ENCODE measurements around the gene SPDYC. TPM values are rescaled to one million over a fixed set of nuclear protein-coding genes. Genes with fewer than 3 reads are reported as not detected.
A peak's percentile ranks its signal among the peaks of the same experiment; 100 is the strongest.

Gene SPDYC
- total RNA-seq, 2 experiments from 2014 or later, result not detected

DNA sequence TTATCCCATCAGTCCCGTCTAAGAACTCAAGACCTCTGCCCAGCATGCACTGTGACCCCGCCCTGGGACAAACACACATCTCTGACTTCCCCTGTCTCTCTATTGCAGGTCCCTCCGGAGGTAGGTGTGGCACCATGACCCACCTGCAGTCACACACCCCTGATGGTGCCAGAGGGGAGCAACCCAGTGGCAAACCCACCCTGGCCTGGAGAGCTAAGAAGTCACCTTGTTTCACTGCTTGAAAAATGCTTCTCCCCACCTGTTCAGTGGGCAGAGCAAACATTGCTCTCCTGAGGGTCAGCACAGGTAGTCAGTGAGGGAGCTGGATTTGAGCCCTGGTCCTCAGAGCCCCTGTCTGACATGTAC, 35.6 kb downstream of the SPDYC start:
- ChIA-PET CTCF (interaction anchor here (0.6 to 2.4 kb wide), 10 partner anchors 8 to 312 kb away, joined by 3 to 17 read pairs (median 4); partner anchors contain the start of gene CDC42EP2), POLR2A (interaction anchor here (1.0 to 1.3 kb wide), 2 partner anchors 9 to 111 kb away, joined by 3 to 4 read pairs; no protein-coding TSS in a partner anchor)
- Mint-ChIP-seq H3K27me3 (no peaks in the 10 kb centered on the region), H3K4me1 (peaks cover 7% of the 10 kb centered on the region), H3K36me3 (ENCODE audit: low read depth) (peaks cover 38% of the 10 kb centered on the region), H3K4me3 (no peak overlapping the region), H3K9me3 (no peaks in the 10 kb centered on the region), H3K27ac (no peak overlapping the region)
- no peak for DNase-seq

DNA sequence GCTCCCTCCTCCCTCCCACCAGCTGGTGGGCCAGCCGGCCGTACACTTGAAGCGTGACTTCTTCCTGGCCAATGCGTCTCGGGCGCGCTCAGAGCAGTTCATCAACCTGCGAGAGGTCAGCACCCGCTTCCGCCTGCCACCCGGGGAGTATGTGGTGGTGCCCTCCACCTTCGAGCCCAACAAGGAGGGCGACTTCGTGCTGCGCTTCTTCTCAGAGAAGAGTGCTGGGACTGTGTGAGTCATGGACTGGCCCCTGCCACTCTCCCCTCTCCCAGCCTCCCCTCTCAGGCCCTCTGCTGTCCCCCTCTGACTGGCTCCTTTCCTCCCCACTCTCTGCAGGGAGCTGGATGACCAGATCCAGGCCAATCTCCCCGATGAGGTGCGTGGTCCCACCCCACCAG, 36.4 kb downstream of the SPDYC start:
- Mint-ChIP-seq H3K4me3 (no peak overlapping the region), H3K27me3 (no peaks in the 10 kb centered on the region), H3K4me1 (peaks cover 7% of the 10 kb centered on the region), H3K9me3 (no peaks in the 10 kb centered on the region), H3K36me3 (ENCODE audit: low read depth) (peaks cover 43% of the 10 kb centered on the region), H3K27ac (no peak overlapping the region)
- POLR2A ChIA-PET, result no interaction called here
- CTCF ChIA-PET, result interaction anchor here (1.4 to 2.4 kb wide), 2 partner anchors 13 to 109 kb away, joined by 3 to 17 read pairs; partner anchors contain the start of gene CDC42EP2
- DNase-seq, result no peak

DNA sequence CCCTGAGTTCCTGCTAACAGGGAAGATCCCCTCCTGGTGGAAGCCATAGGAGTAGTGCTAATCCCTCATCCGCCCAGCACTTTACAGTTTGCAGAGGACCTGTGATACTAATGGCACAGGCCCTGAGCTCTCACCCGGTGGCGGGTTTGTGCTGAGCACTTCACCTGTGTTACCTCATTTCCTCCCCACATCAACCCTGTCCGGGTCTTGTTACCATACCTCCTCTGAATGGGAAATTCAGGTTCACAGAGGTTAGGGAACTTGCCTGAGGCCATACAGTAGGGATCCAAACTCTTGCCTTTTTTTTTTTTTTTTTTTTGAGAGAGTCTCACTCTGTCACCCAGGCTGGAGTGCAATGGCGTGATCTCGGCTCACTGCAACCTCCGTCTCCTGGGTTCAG, 36.9 kb downstream of the SPDYC start:
- no peaks in the 10 kb centered on the region for H3K27me3 Mint-ChIP-seq
- H3K27ac Mint-ChIP-seq, result no peak overlapping the region
- no peaks in the 10 kb centered on the region for H3K9me3 Mint-ChIP-seq
- peaks cover 7% of the 10 kb centered on the region for H3K4me1 Mint-ChIP-seq
- no peak overlapping the region for H3K4me3 Mint-ChIP-seq
- DNase-seq, result no peak
- peaks cover 43% of the 10 kb centered on the region for H3K36me3 Mint-ChIP-seq (ENCODE audit: low read depth)
- POLR2A ChIA-PET, result no interaction called here
- CTCF ChIA-PET, result interaction anchor here (1.4 to 2.4 kb wide), 2 partner anchors 13 to 109 kb away, joined by 3 to 17 read pairs; partner anchors contain the start of gene CDC42EP2

DNA sequence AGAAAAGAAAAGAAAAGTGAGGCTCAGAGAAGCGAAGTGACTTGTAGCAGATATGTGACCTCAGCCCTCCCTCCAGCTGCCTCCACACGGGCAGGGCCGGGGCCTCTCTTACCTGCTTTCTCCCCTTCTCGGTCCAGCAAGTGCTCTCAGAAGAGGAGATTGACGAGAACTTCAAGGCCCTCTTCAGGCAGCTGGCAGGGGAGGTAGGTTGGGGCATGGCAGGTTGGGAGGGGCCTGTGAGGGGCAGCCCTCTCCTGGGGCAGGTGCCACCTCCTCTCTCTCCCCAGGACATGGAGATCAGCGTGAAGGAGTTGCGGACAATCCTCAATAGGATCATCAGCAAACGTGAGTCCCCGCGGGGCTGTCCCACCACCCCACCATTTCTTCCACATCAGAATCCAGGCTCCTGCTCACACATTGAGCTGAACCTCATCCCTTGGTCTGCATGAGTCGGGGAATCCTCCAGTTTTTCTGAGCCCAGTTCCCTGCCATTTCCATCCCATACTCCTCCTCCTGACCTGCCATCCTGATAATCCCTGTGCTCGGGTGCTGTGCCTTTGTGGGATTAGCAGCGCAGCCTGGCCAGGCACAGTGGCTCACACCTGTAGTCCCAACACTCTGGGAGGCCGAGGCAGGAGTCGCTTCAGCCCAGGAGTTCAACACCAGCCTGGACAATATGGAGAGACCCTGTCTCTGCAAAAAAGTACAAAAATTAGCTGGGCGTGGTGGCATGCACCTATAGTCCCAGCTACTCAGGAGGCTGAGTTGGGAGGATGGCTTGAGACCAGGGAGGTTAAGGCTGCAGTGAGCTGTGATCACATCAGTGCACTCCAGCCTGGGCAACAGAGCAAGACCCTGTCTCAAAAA, 38.1 kb downstream of the SPDYC start:
- peaks cover 46% of the 10 kb centered on the region for H3K36me3 Mint-ChIP-seq (ENCODE audit: low read depth)
- DNase-seq, result no peak

DNA sequence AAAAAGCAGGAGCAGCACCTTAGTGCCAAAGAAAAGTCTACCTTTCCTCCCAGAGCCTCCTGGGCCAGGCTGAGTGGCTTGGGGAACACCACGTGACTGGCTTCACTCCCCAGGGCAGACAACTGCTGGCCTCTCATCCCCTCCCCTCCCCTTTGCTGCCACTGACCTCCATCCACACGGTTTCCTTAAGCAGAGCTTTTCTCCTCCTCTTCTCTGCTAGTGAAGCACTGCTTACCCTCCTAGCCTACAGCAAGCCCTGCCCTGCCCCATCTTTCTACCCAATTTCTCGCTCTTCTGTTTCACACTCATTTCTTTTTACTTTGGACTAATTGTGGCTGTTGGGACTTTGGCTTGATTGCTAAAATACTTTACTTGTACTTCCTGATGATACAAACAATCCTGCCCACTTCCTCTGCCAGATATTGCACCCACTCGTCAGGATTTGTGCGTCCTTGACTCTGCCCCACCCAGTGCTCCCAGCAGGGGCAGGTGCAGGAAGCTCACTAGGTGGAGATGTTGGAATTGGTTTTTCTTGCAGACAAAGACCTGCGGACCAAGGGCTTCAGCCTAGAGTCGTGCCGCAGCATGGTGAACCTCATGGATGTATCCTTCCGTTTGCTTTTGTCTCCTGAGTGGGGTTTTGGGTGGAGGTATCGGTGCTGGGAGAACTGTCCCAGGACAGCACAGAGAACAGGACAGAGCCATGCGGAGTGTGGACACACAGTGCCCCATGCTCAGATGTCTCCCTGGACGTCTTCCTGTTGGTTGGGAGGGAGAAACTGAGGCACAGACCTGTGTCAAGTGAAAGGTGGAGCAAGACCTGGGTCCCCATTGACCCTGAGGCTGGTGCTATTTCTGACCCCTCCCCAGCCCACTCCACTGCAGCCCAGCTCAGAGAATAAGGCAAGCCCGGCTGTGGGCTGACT, 39.0 kb downstream of the SPDYC start:
- POLR2A ChIA-PET, result no interaction called here
- peaks cover 46% of the 10 kb centered on the region for H3K36me3 Mint-ChIP-seq (ENCODE audit: low read depth)
- peak overlapping the region; percentile 17 for H3K27ac Mint-ChIP-seq

More for the DNA sequence above, 38.1 kb downstream of the SPDYC start:
- POLR2A ChIA-PET, result no interaction called here
- Mint-ChIP-seq H3K4me1 (peaks cover 11% of the 10 kb centered on the region), H3K27ac (no peak overlapping the region), H3K9me3 (no peaks in the 10 kb centered on the region), H3K27me3 (no peaks in the 10 kb centered on the region), H3K4me3 (no peak overlapping the region)
- CTCF ChIA-PET, result no interaction called here

DNA sequence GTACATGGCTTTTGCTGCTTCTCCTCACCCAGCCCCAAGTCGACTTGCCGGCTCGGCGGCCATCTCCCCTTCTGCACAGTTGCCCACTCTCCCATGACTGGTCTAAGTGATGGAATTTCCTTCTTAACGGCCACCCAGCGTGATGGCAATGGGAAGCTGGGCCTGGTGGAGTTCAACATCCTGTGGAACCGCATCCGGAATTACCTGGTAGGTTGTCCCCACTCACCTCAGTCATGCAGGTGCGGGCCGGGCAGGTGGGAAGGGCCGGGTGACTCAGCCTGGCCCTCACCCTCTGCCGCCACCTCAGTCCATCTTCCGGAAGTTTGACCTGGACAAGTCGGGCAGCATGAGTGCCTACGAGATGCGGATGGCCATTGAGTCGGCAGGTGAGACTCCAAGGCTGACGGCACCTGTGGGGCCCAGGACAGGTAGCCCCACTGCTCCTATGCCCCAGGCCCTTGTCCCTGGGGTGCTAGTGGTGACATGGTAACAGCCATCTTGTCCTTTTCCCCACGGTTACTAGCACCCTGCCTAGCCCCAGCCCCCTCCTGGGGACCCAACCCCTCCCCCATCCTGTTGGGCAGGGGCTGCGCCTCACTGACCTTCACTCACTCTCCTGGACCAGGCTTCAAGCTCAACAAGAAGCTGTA, 39.8 kb downstream of the SPDYC start:
- H3K36me3 Mint-ChIP-seq (ENCODE audit: low read depth), result peaks cover 40% of the 10 kb centered on the region
- H3K4me3 Mint-ChIP-seq, result no peak overlapping the region
- CTCF ChIA-PET, result interaction anchor here (0.6 to 1.1 kb wide), 2 partner anchors 98 to 178 kb away, joined by 3 read pairs; partner anchors contain the start of gene TM7SF2
- H3K27me3 Mint-ChIP-seq, result no peaks in the 10 kb centered on the region
- H3K4me1 Mint-ChIP-seq, result peaks cover 25% of the 10 kb centered on the region
- POLR2A ChIA-PET, result interaction anchor here (0.8 kb wide), 1 partner anchor 53 kb away, joined by 3 read pairs; no protein-coding TSS in a partner anchor
- H3K27ac Mint-ChIP-seq, result no peak overlapping the region
- no peak for DNase-seq
- H3K9me3 Mint-ChIP-seq, result no peaks in the 10 kb centered on the region

More for the DNA sequence above, 39.0 kb downstream of the SPDYC start:
- Mint-ChIP-seq H3K4me3 (no peak overlapping the region), H3K27me3 (no peaks in the 10 kb centered on the region), H3K4me1 (peaks cover 19% of the 10 kb centered on the region), H3K9me3 (no peaks in the 10 kb centered on the region)
- no peak for DNase-seq
- CTCF ChIA-PET, result interaction anchor here (0.6 kb wide), 1 partner anchor 97 kb away, joined by 3 read pairs; the partner anchor contains the start of gene TM7SF2

DNA sequence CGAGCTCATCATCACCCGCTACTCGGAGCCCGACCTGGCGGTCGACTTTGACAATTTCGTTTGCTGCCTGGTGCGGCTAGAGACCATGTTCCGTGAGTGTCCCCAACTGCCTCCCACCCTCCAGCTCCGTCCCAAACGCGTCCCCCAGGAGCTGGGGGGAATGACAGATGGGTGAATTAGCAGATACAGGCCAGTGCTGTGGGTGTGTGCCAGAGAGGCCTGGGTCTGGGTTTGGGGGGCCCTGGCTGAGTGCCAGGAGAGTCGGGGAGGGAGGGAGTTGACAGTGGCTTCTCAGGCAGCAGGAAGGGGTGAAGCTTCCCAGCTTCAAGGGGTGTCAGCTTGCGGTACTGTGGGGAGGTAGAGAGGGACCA, 40.3 kb downstream of the SPDYC start:
- Mint-ChIP-seq H3K9me3 (no peaks in the 10 kb centered on the region), H3K4me3 (no peak overlapping the region), H3K27ac (no peak overlapping the region), H3K4me1 (peaks cover 25% of the 10 kb centered on the region), H3K27me3 (no peaks in the 10 kb centered on the region), H3K36me3 (ENCODE audit: low read depth) (peaks cover 37% of the 10 kb centered on the region)
- DNase-seq, result no peak
- POLR2A ChIA-PET, result interaction anchor here (0.8 kb wide), 1 partner anchor 52 kb away, joined by 3 read pairs; no protein-coding TSS in a partner anchor
- CTCF ChIA-PET, result interaction anchor here (1.1 kb wide), 1 partner anchor 178 kb away, joined by 3 read pairs; no protein-coding TSS in a partner anchor

DNA sequence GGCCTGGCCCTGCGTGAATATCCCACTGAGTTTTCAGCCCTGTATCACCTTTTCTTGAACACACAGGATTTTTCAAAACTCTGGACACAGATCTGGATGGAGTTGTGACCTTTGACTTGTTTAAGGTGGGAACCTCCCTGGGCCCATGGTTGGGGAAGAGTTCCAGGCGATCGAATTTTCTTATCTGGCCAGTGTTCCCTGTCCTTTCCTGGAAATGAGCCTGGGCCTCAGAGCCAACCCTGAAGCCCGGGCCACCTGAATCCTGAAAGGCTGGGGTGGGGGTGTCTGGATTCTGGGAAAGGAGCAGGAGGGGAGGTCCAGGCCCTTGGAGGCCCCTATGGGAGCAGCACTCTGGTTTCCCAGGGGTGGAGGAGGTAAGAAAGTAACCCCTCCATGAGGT, 40.7 kb downstream of the SPDYC start:
- Mint-ChIP-seq H3K27ac (no peak overlapping the region), H3K4me3 (no peak overlapping the region), H3K27me3 (no peaks in the 10 kb centered on the region), H3K9me3 (no peaks in the 10 kb centered on the region), H3K4me1 (peaks cover 27% of the 10 kb centered on the region), H3K36me3 (ENCODE audit: low read depth) (peaks cover 33% of the 10 kb centered on the region)
- no peak for DNase-seq
- ChIA-PET CTCF (interaction anchor here (1.1 kb wide), 1 partner anchor 178 kb away, joined by 3 read pairs; no protein-coding TSS in a partner anchor), POLR2A (no interaction called here)

DNA sequence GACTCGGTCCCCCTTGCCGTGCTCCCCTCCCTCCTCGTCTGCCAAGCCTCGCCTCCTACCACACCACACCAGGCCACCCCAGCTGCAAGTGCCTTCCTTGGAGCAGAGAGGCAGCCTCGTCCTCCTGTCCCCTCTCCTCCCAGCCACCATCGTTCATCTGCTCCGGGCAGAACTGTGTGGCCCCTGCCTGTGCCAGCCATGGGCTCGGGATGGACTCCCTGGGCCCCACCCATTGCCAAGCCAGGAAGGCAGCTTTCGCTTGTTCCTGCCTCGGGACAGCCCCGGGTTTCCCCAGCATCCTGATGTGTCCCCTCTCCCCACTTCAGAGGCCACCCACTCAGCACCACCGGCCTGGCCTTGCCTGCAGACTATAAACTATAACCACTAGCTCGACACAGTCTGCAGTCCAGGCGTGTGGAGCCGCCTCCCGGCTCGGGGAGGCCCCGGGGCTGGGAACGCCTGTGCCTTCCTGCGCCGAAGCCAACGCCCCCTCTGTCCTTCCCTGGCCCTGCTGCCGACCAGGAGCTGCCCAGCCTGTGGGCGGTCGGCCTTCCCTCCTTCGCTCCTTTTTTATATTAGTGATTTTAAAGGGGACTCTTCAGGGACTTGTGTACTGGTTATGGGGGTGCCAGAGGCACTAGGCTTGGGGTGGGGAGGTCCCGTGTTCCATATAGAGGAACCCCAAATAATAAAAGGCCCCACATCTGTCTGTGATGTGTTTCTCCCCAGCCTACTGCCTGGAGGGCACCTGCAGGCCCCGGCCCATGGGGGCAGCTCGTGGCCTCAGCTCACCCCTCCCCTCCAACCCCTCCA, 41.5 kb downstream of the SPDYC start:
- H3K27me3 Mint-ChIP-seq, result no peaks in the 10 kb centered on the region
- no peak for DNase-seq
- no peak overlapping the region for H3K27ac Mint-ChIP-seq
- H3K4me1 Mint-ChIP-seq, result peaks cover 27% of the 10 kb centered on the region
- CTCF ChIA-PET, result interaction anchor here (0.6 to 2.4 kb wide), 2 partner anchors 14 to 120 kb away, joined by 5 to 7 read pairs; no protein-coding TSS in a partner anchor
- peaks cover 30% of the 10 kb centered on the region for H3K36me3 Mint-ChIP-seq (ENCODE audit: low read depth)
- H3K9me3 Mint-ChIP-seq, result no peaks in the 10 kb centered on the region
- no peak overlapping the region for H3K4me3 Mint-ChIP-seq
- POLR2A ChIA-PET, result no interaction called here

DNA sequence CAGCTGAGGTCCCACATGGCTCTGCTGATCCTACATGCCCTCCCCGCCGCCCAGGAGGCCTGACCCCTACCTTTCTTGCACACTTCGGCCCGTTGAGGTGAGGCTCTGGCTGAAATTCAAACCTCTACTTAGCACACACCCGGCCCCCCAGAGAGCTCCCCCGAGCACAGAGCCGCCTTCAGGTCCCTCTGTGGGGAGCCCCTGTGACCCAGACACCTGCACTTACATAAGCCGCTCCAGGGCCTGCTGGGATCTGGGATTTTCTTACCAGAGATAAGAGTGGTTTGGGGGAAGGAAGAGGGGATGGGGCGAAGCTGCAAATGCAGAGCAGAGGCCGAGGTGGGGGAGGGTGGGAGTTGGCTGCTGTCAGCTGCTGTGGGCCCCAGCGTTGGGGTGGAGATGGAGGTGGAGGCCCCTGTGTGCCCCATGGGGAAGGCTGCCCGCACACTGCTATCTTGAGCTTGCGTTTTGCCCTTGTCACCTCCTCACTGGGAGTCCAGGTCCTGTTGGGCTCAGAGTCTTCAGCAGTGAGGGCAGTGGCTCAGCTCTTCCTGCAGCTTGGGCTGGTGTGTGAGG, 42.3 kb downstream of the SPDYC start:
- ChIA-PET POLR2A (no interaction called here), CTCF (interaction anchor here (0.6 to 2.4 kb wide), 3 partner anchors 9 to 63 kb away, joined by 4 to 7 read pairs (median 5); no protein-coding TSS in a partner anchor)
- no peak for DNase-seq
- H3K27ac Mint-ChIP-seq, result no peak overlapping the region
- peaks cover 26% of the 10 kb centered on the region for H3K36me3 Mint-ChIP-seq (ENCODE audit: low read depth)
- H3K4me1 Mint-ChIP-seq, result peaks cover 27% of the 10 kb centered on the region
- no peaks in the 10 kb centered on the region for H3K27me3 Mint-ChIP-seq
- no peaks in the 10 kb centered on the region for H3K9me3 Mint-ChIP-seq
- H3K4me3 Mint-ChIP-seq, result no peak overlapping the region

DNA sequence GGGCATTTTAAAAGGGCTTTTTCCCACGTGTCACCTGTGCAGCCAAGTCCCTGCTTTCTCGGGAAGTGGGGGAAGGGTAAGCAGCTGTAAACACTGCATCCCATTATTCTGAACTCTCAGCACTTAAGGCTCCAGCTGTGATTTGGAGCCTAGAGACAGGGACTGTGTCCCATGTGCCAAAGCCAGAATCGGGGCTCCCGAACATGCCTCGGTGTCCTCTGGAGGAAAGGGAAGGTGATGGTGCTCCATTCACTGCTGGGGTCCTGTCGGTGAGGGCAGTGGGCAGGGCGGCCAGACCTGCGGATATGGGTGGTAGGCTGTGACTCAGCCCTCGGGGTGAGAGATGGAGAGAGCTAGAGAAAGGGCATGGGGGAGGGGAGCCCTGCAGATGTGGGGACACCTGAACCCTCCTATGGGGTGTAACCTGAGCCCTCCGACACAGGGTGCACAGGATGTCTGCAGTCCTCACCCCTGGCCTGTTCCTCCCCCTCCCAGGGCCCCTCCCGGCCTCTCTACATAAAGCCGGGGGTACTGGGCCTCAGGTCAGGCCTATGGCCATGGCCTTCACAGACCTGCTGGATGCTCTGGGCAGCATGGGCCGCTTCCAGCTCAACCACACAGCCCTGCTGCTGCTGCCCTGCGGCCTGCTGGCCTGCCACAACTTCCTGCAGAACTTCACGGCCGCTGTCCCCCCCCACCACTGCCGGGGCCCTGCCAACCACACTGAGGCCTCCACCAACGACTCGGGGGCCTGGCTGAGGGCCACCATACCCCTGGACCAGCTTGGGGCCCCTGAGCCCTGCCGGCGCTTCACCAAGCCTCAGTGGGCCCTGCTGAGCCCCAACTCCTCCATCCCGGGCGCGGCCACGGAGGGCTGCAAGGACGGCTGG, 43.5 kb downstream of the SPDYC start:
- CTCF ChIA-PET, result interaction anchor here (1.1 to 2.4 kb wide), 2 partner anchors 10 to 12 kb away, joined by 4 to 7 read pairs; no protein-coding TSS in a partner anchor

More for the DNA sequence above, 43.5 kb downstream of the SPDYC start:
- H3K27ac Mint-ChIP-seq, result no peak overlapping the region
- peaks cover 22% of the 10 kb centered on the region for H3K36me3 Mint-ChIP-seq (ENCODE audit: low read depth)
- no peak overlapping the region for H3K4me3 Mint-ChIP-seq
- H3K4me1 Mint-ChIP-seq, result peaks cover 27% of the 10 kb centered on the region
- H3K27me3 Mint-ChIP-seq, result no peaks in the 10 kb centered on the region
- no peak for DNase-seq
- H3K9me3 Mint-ChIP-seq, result no peaks in the 10 kb centered on the region
- POLR2A ChIA-PET, result no interaction called here

Data from activated CD4-positive, alpha-beta memory T cell treated with anti-CD3 and anti-CD28 coated beads, Interleukin-2, amount 10 ng/mL, durations not matched to agents 7 days and 5 days (primary cell).